ENCODE data around the gene SH2D4B.
A peak's percentile ranks its signal among the peaks of the same experiment; 100 is the strongest.

SH2D4B gene

GRCh38 chr10:80504158-80504811 lies 33.4 kb upstream of the SH2D4B start:
- no peak for DNase-seq

- DNase-seq, result no peak
These were observed 32.7 kb upstream of the SH2D4B start for GRCh38 chr10:80504897-80505465.

GRCh38 chr10:80506189-80506575 lies 31.5 kb upstream of the SH2D4B start:
- DNase-seq, result peak; percentile 92

GRCh38 chr10:80506836-80507487 lies 30.7 kb upstream of the SH2D4B start:
- DNase-seq, result no peak

- DNase-seq, result no peak
These were observed 28.6 kb upstream of the SH2D4B start for GRCh38 chr10:80509108-80509402.

GRCh38 chr10:80509403-80510161 lies 28.1 kb upstream of the SH2D4B start:
- DNase-seq, result peak; percentile 89

- no peak for DNase-seq
These were observed 25.6 kb upstream of the SH2D4B start for GRCh38 chr10:80512031-80512526.

GRCh38 chr10:80513106-80513505 lies 24.6 kb upstream of the SH2D4B start:
- DNase-seq, result no peak

- DNase-seq, result no peak
These were observed 22.2 kb upstream of the SH2D4B start for GRCh38 chr10:80515511-80515910.

GRCh38 chr10:80515941-80516340 lies 21.8 kb upstream of the SH2D4B start:
- no peak for DNase-seq

GRCh38 chr10:80516506-80517075 lies 21.1 kb upstream of the SH2D4B start:
- DNase-seq, result no peak

- DNase-seq, result no peak
These were observed 20.1 kb upstream of the SH2D4B start for GRCh38 chr10:80517416-80518142.

- no peak for DNase-seq
These were observed 19.4 kb upstream of the SH2D4B start for GRCh38 chr10:80518143-80518806.

- no peak for DNase-seq
These were observed 18.8 kb upstream of the SH2D4B start for GRCh38 chr10:80518807-80519360.

GRCh38 chr10:80519936-80520650 lies 17.6 kb upstream of the SH2D4B start:
- no peak for DNase-seq

GRCh38 chr10:80520661-80521470 lies 16.8 kb upstream of the SH2D4B start:
- no peak for DNase-seq

GRCh38 chr10:80522756-80523363 lies 14.8 kb upstream of the SH2D4B start:
- DNase-seq, result no peak

- DNase-seq, result no peak
These were observed 13.9 kb upstream of the SH2D4B start for GRCh38 chr10:80523773-80524172.

GRCh38 chr10:80524190-80524909 lies 13.4 kb upstream of the SH2D4B start:
- no peak for DNase-seq

All from fibroblast of skin of right biceps (primary cell).